NK-92 (cell line): ENCODE results near the gene ADD2.

Experiments
- DNase-seq: peaks from one replicate; lab custom pipeline; 2025; ENCODE audit not compliant: unreplicated experiment; lab: John Stamatoyannopoulos, UW

Gene ADD2

GRCh38 chr2:70707706-70708105 is 60.3 kb downstream of the ADD2 start:
- no peak for DNase-seq

GRCh38 chr2:70706026-70706795 is 61.8 kb downstream of the ADD2 start:
- DNase-seq, result no peak

GRCh38 chr2:70705160-70705850 is 62.7 kb downstream of the ADD2 start:
- DNase-seq, result no peak

GRCh38 chr2:70703900-70704549 is 64.0 kb downstream of the ADD2 start:
- DNase-seq, result no peak

- DNase-seq, result no peak
Observed at GRCh38 chr2:70702711-70703395, 65.1 kb downstream of the ADD2 start.

- DNase-seq, result no peak
Observed at GRCh38 chr2:70698847-70699246, 69.2 kb downstream of the ADD2 start.

GRCh38 chr2:70697603-70698383 is 70.2 kb downstream of the ADD2 start:
- DNase-seq, result no peak

- DNase-seq, result no peak
Observed at GRCh38 chr2:70696142-70696541, 71.9 kb downstream of the ADD2 start.

- DNase-seq, result no peak
Observed at GRCh38 chr2:70692256-70692655, 75.7 kb downstream of the ADD2 start.

- DNase-seq, result no peak
Observed at GRCh38 chr2:70691497-70692140, 76.4 kb downstream of the ADD2 start.

GRCh38 chr2:70690846-70691245 is 77.2 kb downstream of the ADD2 start:
- no peak for DNase-seq

GRCh38 chr2:70688427-70688826 is 79.6 kb downstream of the ADD2 start:
- DNase-seq, result no peak

GRCh38 chr2:70687461-70687795 is 80.6 kb downstream of the ADD2 start:
- no peak for DNase-seq

GRCh38 chr2:70686577-70687460 is 81.2 kb downstream of the ADD2 start:
- no peak for DNase-seq

GRCh38 chr2:70685771-70686171 is 82.2 kb downstream of the ADD2 start:
- no peak for DNase-seq

GRCh38 chr2:70684846-70685622 is 83.0 kb downstream of the ADD2 start:
- no peak for DNase-seq

- no peak for DNase-seq
Observed at GRCh38 chr2:70683455-70683854, 84.5 kb downstream of the ADD2 start.

- DNase-seq, result no peak
Observed at GRCh38 chr2:70680735-70681134, 87.3 kb downstream of the ADD2 start.

GRCh38 chr2:70679259-70679658 is 88.7 kb downstream of the ADD2 start:
- no peak for DNase-seq
